ENCODE data around the gene PKP2.

Gene PKP2

GRCh38 chr12:32780071-32780470 lies 116.5 kb downstream of the PKP2 start:
- H3F3A ChIP-seq (ENCODE audit: insufficient read depth, low read length), result no peaks in the 10 kb centered on the region
- H3K79me2 ChIP-seq (ENCODE audit: insufficient read depth, low read length), result no peaks in the 10 kb centered on the region
- H4K20me1 ChIP-seq (ENCODE audit: insufficient read depth, low read length), result no peaks in the 10 kb centered on the region

GRCh38 chr12:32777691-32778175 lies 118.8 kb downstream of the PKP2 start:
- H3K4me1 ChIP-seq (ENCODE audit: insufficient read depth, low read length, severe bottlenecking), result no peaks in the 10 kb centered on the region

More at GRCh38 chr12:32780071-32780470, 116.5 kb downstream of the PKP2 start:
- no peak overlapping the region for H2AFZ ChIP-seq (ENCODE audit: low read length)
- no peaks in the 10 kb centered on the region for H3K36me3 ChIP-seq (ENCODE audit: insufficient read depth, low read length)
- peaks cover 4% of the 10 kb centered on the region; the same call in 1 of the 2 replicates for H3K27me3 ChIP-seq (ENCODE audit: insufficient read depth, low read length)
- no peak overlapping the region for H3K4me3 ChIP-seq (ENCODE audit: low read depth, low read length, poor library complexity, severe bottlenecking)
- TF ChIP-seq CTCF (IDR thresholded peaks at IDR 0.05; ENCODE audit: low read length) (no peak), EZH2 (IDR thresholded peaks at IDR 0.05; ENCODE audit: borderline replicate concordance, low read length) (no peak)
- no peaks in the 10 kb centered on the region for H3K9me2 ChIP-seq (ENCODE audit: low read depth, low read length)
- H3K9ac ChIP-seq (ENCODE audit: low read length), result no peak overlapping the region
- H3K4me2 ChIP-seq (ENCODE audit: low read length), result no peak overlapping the region
- no peak overlapping the region for H3K27ac ChIP-seq (ENCODE audit: low read depth, low read length, poor library complexity, severe bottlenecking)
- no peaks in the 10 kb centered on the region for H3K4me1 ChIP-seq (ENCODE audit: insufficient read depth, low read length, severe bottlenecking)
- no peaks in the 10 kb centered on the region for H3K9me3 ChIP-seq (ENCODE audit: low read length)

GRCh38 chr12:32777159-32777558 lies 119.4 kb downstream of the PKP2 start:
- Histone ChIP-seq H3K4me1 (ENCODE audit: insufficient read depth, low read length, severe bottlenecking) (no peaks in the 10 kb centered on the region), H3K36me3 (ENCODE audit: insufficient read depth, low read length) (no peaks in the 10 kb centered on the region), H4K20me1 (ENCODE audit: insufficient read depth, low read length) (no peaks in the 10 kb centered on the region), H3K79me2 (ENCODE audit: insufficient read depth, low read length) (no peaks in the 10 kb centered on the region), H3F3A (ENCODE audit: insufficient read depth, low read length) (no peaks in the 10 kb centered on the region), H3K27ac (ENCODE audit: low read depth, low read length, poor library complexity, severe bottlenecking) (no peak overlapping the region), H2AFZ (ENCODE audit: low read length) (no peak overlapping the region), H3K9me3 (ENCODE audit: low read length) (no peaks in the 10 kb centered on the region), H3K4me3 (ENCODE audit: low read depth, low read length, poor library complexity, severe bottlenecking) (no peak overlapping the region), H3K27me3 (ENCODE audit: insufficient read depth, low read length) (peaks cover 4% of the 10 kb centered on the region; the same call in 1 of the 2 replicates), H3K9ac (ENCODE audit: low read length) (no peak overlapping the region), H3K4me2 (ENCODE audit: low read length) (no peak overlapping the region), H3K9me2 (ENCODE audit: low read depth, low read length) (no peaks in the 10 kb centered on the region)
- TF ChIP-seq CTCF (IDR thresholded peaks at IDR 0.05; ENCODE audit: low read length) (no peak), EZH2 (IDR thresholded peaks at IDR 0.05; ENCODE audit: borderline replicate concordance, low read length) (no peak)

More at GRCh38 chr12:32777691-32778175, 118.8 kb downstream of the PKP2 start:
- no peak overlapping the region for H3K27ac ChIP-seq (ENCODE audit: low read depth, low read length, poor library complexity, severe bottlenecking)
- H3K79me2 ChIP-seq (ENCODE audit: insufficient read depth, low read length), result no peaks in the 10 kb centered on the region
- no peak overlapping the region for H3K9ac ChIP-seq (ENCODE audit: low read length)
- H3F3A ChIP-seq (ENCODE audit: insufficient read depth, low read length), result no peaks in the 10 kb centered on the region
- H2AFZ ChIP-seq (ENCODE audit: low read length), result no peak overlapping the region
- H4K20me1 ChIP-seq (ENCODE audit: insufficient read depth, low read length), result no peaks in the 10 kb centered on the region
- H3K36me3 ChIP-seq (ENCODE audit: insufficient read depth, low read length), result no peaks in the 10 kb centered on the region
- no peaks in the 10 kb centered on the region for H3K9me3 ChIP-seq (ENCODE audit: low read length)
- TF ChIP-seq EZH2 (IDR thresholded peaks at IDR 0.05; ENCODE audit: borderline replicate concordance, low read length), result no peak
- TF ChIP-seq CTCF (IDR thresholded peaks at IDR 0.05; ENCODE audit: low read length), result no peak
- no peak overlapping the region for H3K4me3 ChIP-seq (ENCODE audit: low read depth, low read length, poor library complexity, severe bottlenecking)
- no peak overlapping the region for H3K4me2 ChIP-seq (ENCODE audit: low read length)
- peaks cover 4% of the 10 kb centered on the region; the same call in 1 of the 2 replicates for H3K27me3 ChIP-seq (ENCODE audit: insufficient read depth, low read length)
- no peaks in the 10 kb centered on the region for H3K9me2 ChIP-seq (ENCODE audit: low read depth, low read length)
